ENCODE measurements around the gene GNRHR.

GRCh38 chr4:67750691-67751090, 3.5 kb downstream of the GNRHR start:
- TF ChIP-seq CTCF (IDR thresholded peaks at IDR 0.05) (no peak), POLR2A (IDR thresholded peaks at IDR 0.05) (no peak)
